HG03460 (cell line): Measurements from ENCODE around the gene MARK4.

Source experiments
- ATAC-seq: cut with Tn5 transposase; IDR thresholded peaks from one replicate; pipeline ENCODE4 v1.9.1; 2021; ENCODE audit not compliant: unreplicated experiment

MARK4 gene

DNA sequence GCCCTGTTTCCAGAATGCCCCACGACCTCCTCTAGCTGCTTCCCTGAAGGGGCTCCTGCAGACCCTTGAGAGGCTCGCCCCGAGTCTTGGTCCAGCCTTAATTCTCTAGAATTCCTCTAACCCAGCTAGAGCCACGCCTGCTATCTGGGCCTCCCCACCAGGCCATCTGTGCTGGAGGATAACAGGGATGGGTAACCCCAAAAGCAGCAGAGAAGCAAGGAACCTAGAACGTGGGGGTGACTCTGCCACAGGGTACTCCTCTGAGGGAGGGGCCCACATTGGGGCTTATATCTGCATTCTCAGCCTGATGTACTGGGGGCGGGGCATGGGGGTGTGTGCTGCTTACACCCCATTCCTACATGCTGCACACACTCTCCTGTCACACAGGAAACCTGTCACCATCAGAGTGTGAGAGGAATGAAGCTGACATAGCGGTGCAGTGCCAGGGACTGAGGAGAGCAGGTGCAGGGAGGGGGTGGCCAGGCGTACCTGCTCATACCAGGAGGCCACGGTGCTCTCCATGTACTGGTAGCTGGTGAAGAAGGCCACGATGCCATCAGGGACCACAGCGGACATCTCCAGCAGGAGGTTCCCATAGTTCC lies 103.3 kb downstream of the MARK4 start:
- no peak for ATAC-seq
